Measurements from ENCODE around the gene PRR7. TPM values are rescaled to one million over a fixed set of nuclear protein-coding genes. Genes with fewer than 3 reads are reported as not detected.

PRR7 gene
- total RNA-seq, 1 experiment from 2014 or later: 23.2 TPM

GRCh38 chr5:177490311-177490991 lies 43.8 kb downstream of the PRR7 start:
- DNase-seq (ENCODE audit: unreplicated experiment): no peak
- CTCF ChIA-PET: interaction anchor here (0.7 to 4.1 kb wide), 4 partner anchors 11 to 101 kb away, joined by 3 to 24 read pairs (median 4); no protein-coding TSS in a partner anchor
- Mint-ChIP-seq H3K4me3 (ENCODE audit: unreplicated experiment) (no peak overlapping the region), H3K4me1 (ENCODE audit: insufficient read depth, unreplicated experiment) (peaks cover 26% of the 10 kb centered on the region), H3K36me3 (ENCODE audit: insufficient read depth, unreplicated experiment) (peaks cover 37% of the 10 kb centered on the region), H3K9me3 (ENCODE audit: unreplicated experiment) (no peaks in the 10 kb centered on the region), H3K27me3 (ENCODE audit: insufficient read depth, unreplicated experiment) (no peaks in the 10 kb centered on the region), H3K27ac (ENCODE audit: low read depth, unreplicated experiment) (no peak overlapping the region)
- POLR2A ChIA-PET: interaction anchor here (1.3 kb wide), 1 partner anchor 35 kb away, joined by 3 read pairs; no protein-coding TSS in a partner anchor
- intact Hi-C loops (cut with micrococcal nuclease): no loop called here
- BruUV-seq (replicated peaks): no TSS peak
- no peak for TF ChIP-seq CTCF (IDR thresholded peaks at IDR 0.05; ENCODE audit: unreplicated experiment)

- BruUV-seq (replicated peaks): no TSS peak
- peaks cover 37% of the 10 kb centered on the region for H3K36me3 Mint-ChIP-seq (ENCODE audit: insufficient read depth, unreplicated experiment)
- CTCF ChIA-PET: interaction anchor here (0.6 to 4.1 kb wide), 3 partner anchors 10 to 441 kb away, joined by 3 to 24 read pairs (median 3); no protein-coding TSS in a partner anchor
- no peaks in the 10 kb centered on the region for H3K9me3 Mint-ChIP-seq (ENCODE audit: unreplicated experiment)
- no peaks in the 10 kb centered on the region for H3K27me3 Mint-ChIP-seq (ENCODE audit: insufficient read depth, unreplicated experiment)
- no peak for TF ChIP-seq CTCF (IDR thresholded peaks at IDR 0.05; ENCODE audit: unreplicated experiment)
- no peak overlapping the region for H3K27ac Mint-ChIP-seq (ENCODE audit: low read depth, unreplicated experiment)
- POLR2A ChIA-PET: no interaction called here
- H3K4me3 Mint-ChIP-seq (ENCODE audit: unreplicated experiment): no peak overlapping the region
- H3K4me1 Mint-ChIP-seq (ENCODE audit: insufficient read depth, unreplicated experiment): peaks cover 31% of the 10 kb centered on the region
- intact Hi-C loops (cut with micrococcal nuclease): no loop called here
- no peak for DNase-seq (ENCODE audit: unreplicated experiment)
These were observed 44.4 kb downstream of the PRR7 start for GRCh38 chr5:177490992-177491391.

GRCh38 chr5:177491429-177491945 lies 44.9 kb downstream of the PRR7 start:
- Mint-ChIP-seq H3K9me3 (ENCODE audit: unreplicated experiment) (no peaks in the 10 kb centered on the region), H3K27me3 (ENCODE audit: insufficient read depth, unreplicated experiment) (no peaks in the 10 kb centered on the region), H3K36me3 (ENCODE audit: insufficient read depth, unreplicated experiment) (peaks cover 37% of the 10 kb centered on the region), H3K27ac (ENCODE audit: low read depth, unreplicated experiment) (no peak overlapping the region), H3K4me1 (ENCODE audit: insufficient read depth, unreplicated experiment) (peaks cover 36% of the 10 kb centered on the region), H3K4me3 (ENCODE audit: unreplicated experiment) (no peak overlapping the region)
- intact Hi-C loops (cut with micrococcal nuclease): no loop called here
- BruUV-seq (replicated peaks): no TSS peak
- ChIA-PET POLR2A (interaction anchor here (1.1 kb wide), 1 partner anchor 10 kb away, joined by 3 read pairs; no protein-coding TSS in a partner anchor), CTCF (interaction anchor here (0.6 to 4.1 kb wide), 2 partner anchors 10 to 441 kb away, joined by 3 to 24 read pairs; no protein-coding TSS in a partner anchor)
- DNase-seq (ENCODE audit: unreplicated experiment): peak; percentile 70
- peak; percentile 98 for TF ChIP-seq CTCF (IDR thresholded peaks at IDR 0.05; ENCODE audit: unreplicated experiment)

GRCh38 chr5:177491983-177492746 lies 45.6 kb downstream of the PRR7 start:
- peak overlapping the region; percentile 49 for H3K27ac Mint-ChIP-seq (ENCODE audit: low read depth, unreplicated experiment)
- no peaks in the 10 kb centered on the region for H3K9me3 Mint-ChIP-seq (ENCODE audit: unreplicated experiment)
- ChIA-PET POLR2A (interaction anchor here (0.5 to 1.7 kb wide), 5 partner anchors 9 to 72 kb away, joined by 3 to 4 read pairs (median 4); no protein-coding TSS in a partner anchor), CTCF (interaction anchor here (0.5 to 4.6 kb wide), 10 partner anchors 9 to 89 kb away, joined by 3 to 25 read pairs (median 6); no protein-coding TSS in a partner anchor)
- H3K27me3 Mint-ChIP-seq (ENCODE audit: insufficient read depth, unreplicated experiment): no peaks in the 10 kb centered on the region
- H3K36me3 Mint-ChIP-seq (ENCODE audit: insufficient read depth, unreplicated experiment): peaks cover 33% of the 10 kb centered on the region
- BruUV-seq (replicated peaks): no TSS peak
- DNase-seq (ENCODE audit: unreplicated experiment): no peak
- H3K4me1 Mint-ChIP-seq (ENCODE audit: insufficient read depth, unreplicated experiment): peaks cover 36% of the 10 kb centered on the region
- intact Hi-C loops (cut with micrococcal nuclease): no loop called here
- no peak for TF ChIP-seq CTCF (IDR thresholded peaks at IDR 0.05; ENCODE audit: unreplicated experiment)
- H3K4me3 Mint-ChIP-seq (ENCODE audit: unreplicated experiment): no peak overlapping the region
